HTERT RPE-1 (cell line): Measurements from ENCODE around the gene TBC1D20.
"Not testable (repeated sequence)": the region's sequence is repeated elsewhere in the genome, so short reads cannot be mapped to it uniquely, and the experiment has no call there.

Source experiments
- in situ Hi-C: fragments of 300-500 bp; cut with MboI; formaldehyde crosslinking; loops from 4 replicates; pipeline ENCODE4 v1.14.3; 2020; ENCODE audit warnings: low sequenced_read_pairs

Gene TBC1D20

GRCh38 chr20:402898-403581 lies 59.3 kb downstream of the TBC1D20 start:
- in situ Hi-C loops, result no loop called here

GRCh38 chr20:402496-402885 lies 59.8 kb downstream of the TBC1D20 start:
- in situ Hi-C loops, result no loop called here

- in situ Hi-C loops, result no loop called here
Measured at GRCh38 chr20:401682-402495, 60.4 kb downstream of the TBC1D20 start.

- in situ Hi-C loops, result no loop called here
Measured at GRCh38 chr20:400454-401275, 61.7 kb downstream of the TBC1D20 start.

GRCh38 chr20:400128-400453 lies 62.2 kb downstream of the TBC1D20 start:
- in situ Hi-C loops, result no loop called here

- in situ Hi-C loops, result no loop called here
Measured at GRCh38 chr20:399182-399707, 63.1 kb downstream of the TBC1D20 start.

- in situ Hi-C loops, result no loop called here
Measured at GRCh38 chr20:397432-398237, 64.7 kb downstream of the TBC1D20 start.

GRCh38 chr20:396619-397431 lies 65.5 kb downstream of the TBC1D20 start:
- in situ Hi-C loops, result no loop called here

- in situ Hi-C loops, result no loop called here
Measured at GRCh38 chr20:396252-396618, 66.1 kb downstream of the TBC1D20 start.

GRCh38 chr20:393296-393695 lies 69.0 kb downstream of the TBC1D20 start:
- in situ Hi-C loops, result not testable (repeated sequence)

- in situ Hi-C loops, result no loop called here
Measured at GRCh38 chr20:391041-391711, 71.2 kb downstream of the TBC1D20 start.

- in situ Hi-C loops, result no loop called here
Measured at GRCh38 chr20:389220-389619, 73.1 kb downstream of the TBC1D20 start.

- in situ Hi-C loops, result no loop called here
Measured at GRCh38 chr20:388034-388994, 74.0 kb downstream of the TBC1D20 start.

- in situ Hi-C loops, result no loop called here
Measured at GRCh38 chr20:387520-387919, 74.8 kb downstream of the TBC1D20 start.

- in situ Hi-C loops, result not testable (repeated sequence)
Measured at GRCh38 chr20:386634-387033, 75.7 kb downstream of the TBC1D20 start.
